GM18498 (cell line): ENCODE measurements around the gene NFIA.

Experiments
- ATAC-seq: cut with Tn5 transposase; IDR thresholded peaks from one replicate; pipeline ENCODE4 v1.9.1; 2021; ENCODE audit warnings: mild to moderate bottlenecking, moderate library complexity; ENCODE audit not compliant: unreplicated experiment

NFIA gene

DNA sequence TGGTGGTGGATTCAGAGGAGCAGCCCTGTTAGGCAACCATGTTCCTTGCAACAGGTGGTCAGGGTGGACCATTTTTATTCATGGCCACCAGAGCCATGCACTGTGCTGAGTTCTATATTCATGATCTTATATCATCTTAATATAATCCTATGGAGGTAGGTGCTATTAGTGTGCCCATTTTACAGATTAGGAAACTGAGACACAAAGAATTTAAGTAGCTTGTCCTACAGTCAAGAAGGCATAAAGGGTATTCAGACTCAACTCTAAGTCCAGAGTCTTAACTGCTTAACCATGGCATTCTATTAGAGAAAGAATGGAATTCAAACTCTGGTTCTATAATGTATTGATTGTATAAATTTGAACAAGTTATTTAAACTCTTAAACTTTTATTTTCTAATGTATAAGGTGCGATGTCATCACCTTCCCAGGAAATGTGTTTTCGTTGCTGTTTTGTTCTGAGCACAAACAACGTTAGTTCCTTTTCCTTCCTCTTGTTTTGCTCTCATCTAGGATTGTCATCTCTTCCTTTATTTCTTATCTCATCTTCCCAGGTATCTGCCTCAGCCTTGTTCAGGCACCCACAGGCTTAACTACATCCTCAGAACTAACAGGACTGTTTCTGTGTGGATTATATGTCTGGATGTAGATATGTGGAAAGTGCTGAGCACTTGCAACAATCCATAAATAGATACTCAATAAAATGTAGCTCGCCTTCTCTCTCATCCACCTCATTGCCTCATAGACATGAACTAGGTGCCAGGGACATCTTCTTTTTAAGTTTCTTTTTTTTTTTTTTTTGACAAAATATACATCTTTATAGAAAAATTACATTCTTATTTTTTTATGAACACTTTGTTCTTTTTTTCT, 207.1 kb downstream of the NFIA start:
- ATAC-seq, result no peak

- ATAC-seq, result no peak
Measured at GRCh38 chr1:61290525-61290924, 208.2 kb downstream of the NFIA start.

GRCh38 chr1:61293197-61293596, 210.8 kb downstream of the NFIA start:
- ATAC-seq, result no peak

GRCh38 chr1:61293986-61294504, 211.7 kb downstream of the NFIA start:
- ATAC-seq, result no peak

- ATAC-seq, result no peak
Measured at GRCh38 chr1:61294930-61295329, 212.6 kb downstream of the NFIA start.

DNA sequence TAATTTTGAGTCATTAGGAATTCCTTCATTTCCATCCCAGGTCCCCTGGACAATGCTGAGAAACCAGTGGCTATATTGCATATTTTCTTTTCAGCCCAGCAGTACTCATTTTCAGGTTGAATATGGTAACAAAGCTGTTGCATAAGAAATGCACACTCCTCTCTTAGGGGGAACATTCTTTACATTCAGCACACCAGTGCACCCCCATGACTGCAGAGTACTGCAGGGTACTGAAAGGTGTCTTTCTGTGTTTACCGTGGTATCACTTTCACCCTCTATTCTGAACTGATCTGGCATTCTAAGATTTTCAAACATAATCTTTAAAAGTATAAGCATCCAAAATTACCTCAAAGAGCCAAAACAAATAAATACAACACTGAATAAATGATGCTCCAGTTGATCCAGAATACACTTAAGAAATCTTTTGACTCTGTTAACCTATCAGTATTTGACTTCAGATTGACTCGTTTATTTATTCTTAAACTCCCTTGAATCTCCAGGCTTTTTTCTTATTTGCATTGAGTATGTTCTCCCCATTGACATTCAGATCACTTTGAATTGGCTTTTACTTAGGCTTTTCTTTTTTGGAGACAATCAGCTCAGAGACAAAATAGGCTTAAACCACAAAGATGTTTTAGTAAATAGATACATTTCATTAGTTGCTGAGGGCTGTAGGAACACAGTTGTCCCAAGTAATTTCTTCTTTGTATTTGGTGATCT, 213.6 kb downstream of the NFIA start:
- no peak for ATAC-seq

DNA sequence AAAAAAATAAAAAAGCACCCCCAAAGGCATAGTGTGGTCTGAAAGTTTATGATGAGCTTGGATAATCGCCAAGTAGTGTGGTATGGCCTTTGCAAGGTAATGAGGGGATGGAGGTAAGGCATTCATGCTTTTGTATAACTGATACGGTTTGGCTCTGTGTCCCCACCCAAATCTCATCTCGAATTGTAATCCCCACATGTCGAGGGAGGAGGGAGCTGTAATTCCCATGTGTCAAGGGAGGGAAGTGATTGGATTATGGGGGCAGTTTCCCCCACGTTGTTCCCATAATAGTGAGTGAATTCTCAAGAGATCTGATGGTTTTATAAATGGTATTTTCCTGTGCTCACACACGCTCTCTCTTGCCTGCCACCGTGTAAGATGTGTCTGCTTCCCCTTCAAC, 215.5 kb downstream of the NFIA start:
- ATAC-seq, result no peak

DNA sequence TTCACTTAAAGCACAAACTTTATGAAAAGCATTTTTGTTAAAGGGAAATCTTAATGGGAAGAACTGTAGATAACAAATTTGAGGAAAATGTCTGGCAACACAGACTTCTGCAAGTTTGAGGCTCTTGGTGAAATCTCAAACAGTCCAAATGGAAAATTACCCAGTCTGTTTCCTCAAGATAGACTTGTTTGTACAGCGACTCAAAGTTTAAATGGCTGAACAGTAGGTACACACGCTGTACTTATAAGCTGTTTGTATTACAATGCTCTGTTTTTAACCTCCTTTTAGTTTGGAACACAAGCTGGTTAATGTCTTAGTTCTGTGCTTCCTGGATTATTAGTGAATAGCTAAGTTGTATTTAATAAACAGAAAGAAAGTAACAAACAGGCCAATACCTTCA, 217.1 kb downstream of the NFIA start:
- ATAC-seq, result no peak

DNA sequence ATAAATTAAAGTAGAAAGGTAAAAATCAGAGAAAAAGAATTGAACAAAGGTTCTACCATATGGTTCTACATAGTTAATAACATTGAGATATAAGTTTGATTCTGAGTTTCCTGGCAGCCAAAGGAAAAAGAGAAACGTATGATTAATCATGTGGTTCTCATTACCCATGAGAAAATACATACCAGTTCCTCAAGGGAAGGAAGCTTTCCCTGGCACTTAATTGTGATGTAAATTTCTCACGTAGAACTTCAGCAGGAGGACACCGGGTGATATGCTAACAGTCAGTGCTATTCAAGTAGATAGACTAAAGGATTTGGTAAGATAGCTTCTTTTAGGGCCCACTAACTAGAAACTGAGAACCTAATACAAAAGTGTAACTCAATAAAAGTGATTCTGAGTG, 218.5 kb downstream of the NFIA start:
- ATAC-seq, result no peak

DNA sequence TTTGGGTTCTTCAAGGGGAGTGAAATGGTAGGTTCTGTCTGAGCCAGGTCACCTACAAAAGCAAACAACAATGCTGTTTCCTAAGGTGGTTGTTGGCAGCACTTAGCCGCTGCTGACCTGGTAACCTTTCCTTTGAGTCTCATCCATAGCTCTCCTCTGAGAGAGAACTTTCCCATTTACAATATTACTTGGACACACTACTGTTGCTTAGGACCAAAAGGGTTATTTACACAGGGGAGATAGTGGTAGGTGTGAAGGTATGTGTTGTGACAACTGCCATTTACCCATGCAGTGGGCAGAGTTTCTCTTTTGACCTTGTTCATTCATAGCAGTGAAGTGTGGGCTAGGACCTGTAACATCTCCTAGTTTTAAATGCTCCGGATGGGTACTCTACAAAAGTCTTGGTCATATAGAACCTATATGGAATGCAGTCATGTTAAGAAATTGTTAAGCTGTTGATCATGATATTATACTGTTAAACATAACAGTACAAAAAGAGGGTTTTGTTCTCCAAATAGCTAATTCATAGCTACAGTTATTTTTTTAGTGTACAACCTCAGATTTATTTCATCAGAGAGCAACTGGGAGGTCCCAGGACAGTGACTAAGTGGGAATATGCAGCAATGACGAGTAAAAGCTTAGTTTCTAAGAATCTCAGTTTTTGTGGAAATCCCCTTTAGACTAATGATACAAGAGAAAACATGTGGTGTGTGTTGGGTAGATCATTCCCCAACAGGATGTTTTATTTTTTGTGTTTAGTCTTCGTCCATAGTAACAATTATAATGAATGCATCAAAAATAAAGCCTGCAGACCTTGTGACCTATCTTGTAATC, 219.7 kb downstream of the NFIA start:
- no peak for ATAC-seq

DNA sequence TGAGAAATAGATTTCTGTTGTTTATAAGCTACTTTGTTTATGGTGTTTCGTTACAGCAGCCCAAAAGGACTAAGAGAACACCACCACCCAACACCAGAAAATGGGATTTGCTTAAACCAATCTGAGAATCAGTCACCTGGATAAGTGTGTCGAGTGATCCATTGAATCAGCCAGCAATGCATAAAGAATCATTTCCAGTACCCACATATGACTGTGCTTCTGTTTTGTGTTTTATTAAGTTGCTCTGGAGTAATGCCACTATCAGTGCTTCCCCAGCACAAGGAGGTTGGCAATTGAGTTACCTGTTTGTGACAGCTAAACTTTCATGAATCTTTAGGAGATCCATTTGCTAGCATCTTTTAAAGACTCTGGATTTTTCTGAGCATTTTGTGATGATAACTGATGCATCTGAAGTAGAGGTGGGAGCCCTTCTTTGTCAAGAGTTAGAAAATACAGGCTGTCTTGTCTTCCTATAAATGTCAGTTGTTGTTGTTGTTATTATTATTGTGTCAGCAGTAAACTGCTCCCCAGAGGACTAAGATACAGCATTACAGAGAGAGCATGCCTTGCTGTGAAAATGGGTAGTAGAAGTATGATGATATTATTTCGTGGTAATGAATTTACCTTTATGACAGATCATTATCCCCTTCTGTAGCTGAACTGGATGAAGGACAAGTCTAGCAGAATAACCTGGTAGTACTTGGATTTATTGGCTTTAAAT, 225.2 kb downstream of the NFIA start:
- ATAC-seq, result no peak

DNA sequence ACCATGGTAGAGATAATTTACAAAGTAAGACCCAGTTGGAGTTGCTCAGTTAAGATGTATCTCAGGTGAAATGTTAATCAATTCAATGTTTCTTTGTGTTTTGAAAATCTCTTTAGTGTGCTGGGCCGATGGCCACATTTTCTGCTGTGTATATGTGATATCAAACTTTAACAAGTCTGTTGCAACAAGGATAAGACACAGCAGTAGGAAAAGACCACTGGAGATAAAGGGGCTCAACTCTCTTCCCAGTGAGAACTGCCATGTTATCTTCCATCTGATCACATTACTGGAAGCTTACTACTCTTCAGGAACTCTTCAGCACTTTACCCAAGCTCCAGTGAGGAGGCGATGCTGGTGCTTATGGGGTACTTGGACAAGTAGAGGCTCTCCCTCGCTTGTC, 227.7 kb downstream of the NFIA start:
- no peak for ATAC-seq

- no peak for ATAC-seq
Measured at GRCh38 chr1:61310538-61310937, 228.2 kb downstream of the NFIA start.

- no peak for ATAC-seq
Measured at GRCh38 chr1:61313906-61314422, 231.6 kb downstream of the NFIA start.

DNA sequence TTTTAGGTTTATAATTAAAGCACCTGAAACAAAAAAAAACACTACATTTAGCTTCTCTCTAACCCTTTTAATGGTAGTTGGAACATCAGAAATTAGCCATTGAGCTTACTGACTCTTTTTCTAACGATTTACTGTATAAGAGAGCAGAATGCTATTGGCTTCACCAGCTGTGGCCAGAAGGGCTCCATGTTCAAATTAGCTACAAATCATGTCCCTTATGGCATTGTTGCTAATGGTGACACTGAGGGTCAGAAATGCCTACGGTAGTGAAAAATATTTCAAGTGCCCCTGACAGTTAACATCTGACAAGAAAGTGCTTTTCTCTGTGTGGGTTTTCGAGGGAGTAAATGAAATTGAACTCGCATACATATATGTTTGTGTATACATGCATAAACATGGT, 232.7 kb downstream of the NFIA start:
- no peak for ATAC-seq

DNA sequence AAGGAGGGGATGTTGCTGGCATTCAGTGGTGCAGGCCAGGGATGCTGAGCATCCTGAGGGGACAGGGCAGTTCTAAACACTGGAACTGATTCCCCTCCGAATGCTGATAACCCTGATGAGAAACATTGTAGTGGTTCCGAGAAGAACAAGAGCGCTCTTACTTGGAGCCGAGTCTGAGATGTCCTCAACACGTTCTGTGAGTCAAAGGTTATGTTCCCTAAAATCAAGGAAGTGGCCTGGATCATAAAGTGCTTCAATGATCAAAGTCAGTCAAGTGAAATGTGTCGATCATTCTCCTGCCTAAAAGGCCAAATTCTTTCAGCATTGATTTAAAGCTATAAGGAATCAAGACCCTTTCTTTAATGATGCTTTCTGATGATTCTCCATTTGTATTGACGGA, 234.1 kb downstream of the NFIA start:
- no peak for ATAC-seq

DNA sequence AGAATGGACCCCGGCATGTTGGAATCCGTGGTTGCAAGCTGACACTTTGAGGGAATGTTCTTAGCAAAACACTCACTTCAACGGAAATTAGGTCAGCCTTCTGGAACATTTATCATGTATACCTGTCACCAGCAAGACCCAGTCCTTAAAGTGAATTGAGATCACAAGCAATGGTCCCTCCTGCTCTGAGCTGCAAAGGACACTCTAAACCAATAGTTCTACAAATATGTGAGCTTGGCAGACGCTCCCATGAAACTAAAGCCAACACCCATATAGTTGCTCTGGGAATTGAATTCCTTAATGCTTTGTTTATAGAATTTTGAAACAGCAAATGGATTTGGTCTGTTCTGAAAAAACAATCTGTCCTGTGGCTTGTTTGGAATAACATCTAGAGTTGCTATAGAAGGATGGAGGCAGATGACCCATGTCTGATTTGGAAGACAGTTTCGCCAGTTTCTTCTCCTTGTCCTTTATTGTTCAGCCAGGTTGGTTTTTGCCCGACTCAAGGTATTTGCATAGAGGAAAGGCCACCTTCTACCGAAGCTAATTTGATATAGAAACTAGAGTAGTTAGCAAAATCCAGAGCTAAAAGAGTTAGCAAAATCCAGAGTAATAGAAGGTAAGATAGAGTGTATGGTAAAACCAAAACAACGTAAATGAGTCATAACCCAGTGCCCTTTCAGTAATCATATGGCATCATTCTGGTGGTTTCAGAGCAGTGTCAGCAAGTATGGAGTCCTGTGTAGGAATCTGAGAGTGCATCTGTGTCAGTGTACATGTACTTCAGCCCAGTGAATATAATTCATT, 236.2 kb downstream of the NFIA start:
- ATAC-seq, result peak; percentile 99

DNA sequence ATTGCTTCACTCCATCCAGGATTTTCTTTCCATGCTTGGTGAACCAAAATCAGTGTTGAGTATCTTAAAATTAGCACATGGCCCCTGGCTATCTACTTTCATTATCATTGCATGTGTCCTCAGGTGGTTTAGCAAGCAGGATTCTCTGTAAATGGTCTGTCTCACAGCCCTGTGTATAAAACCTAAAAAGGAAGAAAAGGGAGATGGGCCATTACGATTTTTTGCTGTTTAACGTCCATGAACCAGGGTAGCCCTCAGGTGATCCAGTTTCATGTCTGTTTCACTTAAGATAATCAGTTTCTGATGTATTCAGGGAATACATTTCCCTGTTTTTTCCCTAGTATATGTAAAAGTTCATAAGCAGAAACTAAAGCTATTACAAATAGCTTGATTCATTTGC, 238.2 kb downstream of the NFIA start:
- no peak for ATAC-seq

- no peak for ATAC-seq
Measured at GRCh38 chr1:61322008-61322744, 239.8 kb downstream of the NFIA start.
